SK-N-MC (cell line): ENCODE measurements around the gene DYTN.
"Not testable (repeated sequence)": the region's sequence is repeated elsewhere in the genome, so short reads cannot be mapped to it uniquely, and the experiment has no call there.

ENCODE experiments used
- EZH2 ChIP-seq: fragments of 200-600 bp; sonication (generic); IDR thresholded peaks from one replicate; pipeline ENCODE4 v1.6.1; 2017; ENCODE audit warnings: antibody characterized with exemption
- POLR2AphosphoS5 ChIP-seq: IDR thresholded peaks from 2 replicates; pipeline ENCODE4 v1.6.1; 2012; ENCODE audit warnings: mild to moderate bottlenecking, low read depth, low read length, borderline replicate concordance

- not testable (repeated sequence) for TF ChIP-seq EZH2, POLR2AphosphoS5
Observed at GRCh38 chr2:206715183-206715582, 3.0 kb downstream of the DYTN start.
